Suprapubic skin (tissue), 4 donors: ENCODE data around the gene NFYC. TPM values are rescaled to one million over a fixed set of nuclear protein-coding genes. Genes with fewer than 3 reads are reported as not detected.

Source experiments
- DNase-seq, 2 donors: peaks; one replicate each; pipeline ENCODE4 v3.0.0-alpha.2; 2019; ENCODE audit warnings: low spot score in 2 of 2
- H3K27ac ChIP-seq: fragments of 200-600 bp; sonication (generic); one replicate; pipeline ENCODE4 v1.5.1; 2019
- H3K27me3 ChIP-seq: fragments of 200-600 bp; sonication (generic); one replicate; pipeline ENCODE4 v1.5.1; 2019
- H3K36me3 ChIP-seq: fragments of 200-600 bp; sonication (generic); one replicate; pipeline ENCODE4 v1.5.1; 2019
- H3K4me1 ChIP-seq: fragments of 200-600 bp; sonication (generic); one replicate; pipeline ENCODE4 v1.5.1; 2019
- H3K4me3 ChIP-seq: fragments of 200-600 bp; sonication (generic); one replicate; pipeline ENCODE4 v1.5.1; 2019; ENCODE audit warnings: mild to moderate bottlenecking
- H3K9me3 ChIP-seq: fragments of 200-600 bp; sonication (generic); one replicate; pipeline ENCODE4 v1.5.1; 2019
- CTCF ChIP-seq, 2 donors: fragments of 200-600 bp in 1 of 2; fragments of 450-650 bp in 1 of 2; sonication (generic) in 1 of 2; IDR thresholded peaks; one replicate each; pipeline ENCODE4 v1.5.1; 2016 to 2019; ENCODE audit warnings: antibody characterized with exemption in 2 of 2, mild to moderate bottlenecking in 1 of 2, moderate library complexity in 1 of 2
- EP300 ChIP-seq: sonication (generic); formaldehyde crosslinking; IDR thresholded peaks from one replicate; pipeline ENCODE4 v1.6.1; 2017; ENCODE audit warnings: antibody characterized with exemption
- POLR2A ChIP-seq, 2 donors: fragments of 450-650 bp; IDR thresholded peaks; one replicate each; pipeline ENCODE4 v1.6.1; 2017; ENCODE audit warnings: antibody characterized with exemption in 2 of 2, mild to moderate bottlenecking in 2 of 2, moderate library complexity in 2 of 2
- POLR2AphosphoS5 ChIP-seq, 3 donors: sonication (generic); formaldehyde crosslinking; IDR thresholded peaks; one replicate each; pipeline ENCODE4 v1.6.1; 2017; ENCODE audit warnings: antibody characterized with exemption in 3 of 3
- WGBS: methylation state at CpG from one replicate; pipeline ENCODE4 v1.1.5; 2018; 5-methylcytosine and 5-hydroxymethylcytosine counted together
- total RNA-seq, 4 donors: library from RNA; depleted of rRNA; stranded (reverse); fragments of >200 nt; gene quantifications; one replicate each; pipeline ENCODE4 v1.1.0, GENCODE V29; 2016

The NFYC gene
- total RNA-seq, 4 donors from 2014 or later: 62.9 to 111 (median 83.5) TPM

DNA sequence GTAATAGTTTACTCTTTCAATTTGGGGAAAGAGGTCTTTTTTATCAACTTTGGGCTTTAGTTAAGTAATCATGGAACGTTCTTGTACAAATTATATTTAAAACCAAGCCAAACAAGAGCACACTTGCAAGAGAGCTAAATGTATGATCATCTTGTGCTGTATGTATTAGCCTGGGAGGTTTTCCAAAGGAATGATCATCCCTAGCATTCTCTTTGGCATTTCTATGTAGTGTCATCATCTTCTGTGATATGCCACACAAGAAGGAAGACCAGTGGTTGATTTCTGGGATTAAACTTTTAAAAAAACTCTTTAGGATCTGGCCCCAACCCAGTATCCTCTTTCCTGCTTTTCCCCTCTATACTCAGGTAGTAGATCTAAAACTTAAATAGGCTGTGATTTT is 53.7 kb downstream of the NFYC start:
- peaks cover 5% of the 10 kb centered on the region for H3K4me1 ChIP-seq
- no peak overlapping the region for H3K4me3 ChIP-seq
- 39% methylated on average over 1 of the region's 1 CpG for WGBS
- no peaks in the 10 kb centered on the region for H3K27me3 ChIP-seq
- peaks cover 40% of the 10 kb centered on the region for H3K36me3 ChIP-seq
- H3K9me3 ChIP-seq: no peaks in the 10 kb centered on the region
- no peak overlapping the region for H3K27ac ChIP-seq
- DNase-seq: no peak
- TF ChIP-seq POLR2AphosphoS5 (IDR thresholded peaks at IDR 0.05) (no peak), CTCF (IDR thresholded peaks at IDR 0.05) (no peak)

DNA sequence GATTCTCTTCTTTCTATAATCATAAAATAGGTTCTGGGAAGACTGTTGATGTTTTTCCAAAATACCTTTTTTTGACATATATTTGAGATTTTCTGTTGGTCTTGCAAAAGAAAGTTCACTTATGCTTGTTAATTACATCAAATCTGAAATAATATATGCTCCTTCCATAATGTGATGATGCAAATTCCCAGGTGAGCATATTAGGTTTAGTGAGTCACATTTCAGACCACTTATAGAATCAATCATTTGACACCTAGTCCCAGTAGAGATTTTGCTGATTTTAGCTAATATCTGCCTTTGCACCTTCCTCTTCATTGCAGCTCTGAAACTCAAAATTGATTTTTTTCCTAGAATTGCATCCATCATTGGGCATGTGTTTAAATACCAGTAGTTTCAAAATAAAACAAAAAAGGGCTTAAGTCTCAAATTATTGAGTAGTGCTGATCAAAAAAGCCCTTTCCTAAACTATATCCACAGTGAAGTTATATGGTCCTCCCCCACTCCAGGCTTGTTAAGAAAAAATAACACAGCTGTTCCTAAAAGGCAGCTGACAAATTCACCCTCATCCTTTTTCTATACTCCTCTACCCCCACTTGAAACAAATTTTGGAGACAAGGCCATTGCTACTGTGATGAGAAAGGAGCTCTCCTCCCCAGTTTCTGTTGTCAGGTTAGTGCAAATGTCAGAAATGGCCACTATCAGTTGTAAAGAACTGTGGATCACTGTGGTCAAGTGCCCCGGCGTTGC is 55.0 kb downstream of the NFYC start:
- H3K27ac ChIP-seq: no peak overlapping the region
- H3K4me3 ChIP-seq: no peak overlapping the region
- no peaks in the 10 kb centered on the region for H3K9me3 ChIP-seq
- peaks cover 42% of the 10 kb centered on the region for H3K36me3 ChIP-seq
- DNase-seq: no peak
- TF ChIP-seq CTCF (IDR thresholded peaks at IDR 0.05): no peak
- no peak for TF ChIP-seq POLR2AphosphoS5 (IDR thresholded peaks at IDR 0.05)
- TF ChIP-seq POLR2A (IDR thresholded peaks at IDR 0.05): no peak
- no peak for TF ChIP-seq EP300
- 95% methylated on average over 2 of the region's 2 CpGs for WGBS
- H3K4me1 ChIP-seq: no peaks in the 10 kb centered on the region
- H3K27me3 ChIP-seq: no peaks in the 10 kb centered on the region

GRCh38 chr1:40748841-40749718 is 57.6 kb downstream of the NFYC start:
- no peak overlapping the region for H3K27ac ChIP-seq
- no peak for TF ChIP-seq CTCF (IDR thresholded peaks at IDR 0.05)
- TF ChIP-seq EP300: no peak
- TF ChIP-seq POLR2A (IDR thresholded peaks at IDR 0.05): no peak
- no peak for TF ChIP-seq POLR2AphosphoS5 (IDR thresholded peaks at IDR 0.05)
- H3K4me3 ChIP-seq: no peak overlapping the region
- no peaks in the 10 kb centered on the region for H3K9me3 ChIP-seq
- WGBS: 86% methylated on average over 5 of the region's 5 CpGs
- H3K36me3 ChIP-seq: peaks cover 49% of the 10 kb centered on the region
- no peaks in the 10 kb centered on the region for H3K27me3 ChIP-seq
- no peak for DNase-seq
- H3K4me1 ChIP-seq: no peaks in the 10 kb centered on the region

DNA sequence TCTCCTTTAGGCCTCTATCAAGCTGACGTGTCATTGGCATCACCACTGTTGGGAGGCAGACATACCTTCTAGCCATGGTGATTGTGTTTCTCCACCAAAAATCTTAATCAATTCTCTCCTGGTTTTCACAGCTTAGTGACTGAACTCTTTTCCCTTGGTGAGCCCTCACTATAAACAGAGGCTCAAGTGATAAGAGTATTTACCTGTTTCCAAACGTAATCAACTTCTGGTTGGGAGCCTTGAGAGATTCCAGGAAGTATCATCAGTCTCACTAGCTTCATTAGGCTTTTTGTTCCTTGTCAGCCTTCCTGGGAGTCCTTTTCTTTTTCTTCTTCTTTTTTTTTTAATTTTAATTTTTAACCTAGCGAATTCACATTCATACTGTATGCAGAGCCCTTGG is 58.3 kb downstream of the NFYC start:
- DNase-seq: no peak
- Histone ChIP-seq H3K27me3 (no peaks in the 10 kb centered on the region), H3K4me3 (no peak overlapping the region), H3K27ac (no peak overlapping the region), H3K4me1 (peaks cover 5% of the 10 kb centered on the region), H3K9me3 (no peaks in the 10 kb centered on the region), H3K36me3 (peaks cover 54% of the 10 kb centered on the region)
- TF ChIP-seq EP300 (no peak), CTCF (IDR thresholded peaks at IDR 0.05) (no peak), POLR2A (IDR thresholded peaks at IDR 0.05) (no peak), POLR2AphosphoS5 (IDR thresholded peaks at IDR 0.05) (no peak)
- 81% methylated on average over 3 of the region's 3 CpGs for WGBS

DNA sequence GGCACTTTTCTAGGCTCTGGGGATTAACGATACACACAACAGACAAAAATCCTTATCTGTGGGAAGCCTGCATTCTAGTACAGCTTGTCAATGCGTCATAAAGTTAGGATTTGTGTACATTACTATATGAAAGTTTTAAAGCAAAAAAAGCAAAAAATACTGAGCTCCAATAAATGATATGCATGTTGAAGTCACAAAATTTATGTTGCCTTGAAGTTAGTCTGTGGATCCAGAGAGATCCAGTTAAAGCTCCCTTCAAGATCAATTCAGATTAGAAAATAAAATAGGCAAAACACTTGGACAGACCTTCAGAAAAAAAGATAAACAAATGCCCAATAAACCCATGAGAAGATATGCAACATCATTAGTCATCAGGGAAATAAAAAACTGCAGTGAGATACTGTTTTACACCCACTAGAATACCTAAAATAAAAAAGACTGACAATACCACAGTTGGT is 59.0 kb downstream of the NFYC start:
- TF ChIP-seq POLR2A (IDR thresholded peaks at IDR 0.05) (no peak), CTCF (IDR thresholded peaks at IDR 0.05) (no peak), EP300 (no peak), POLR2AphosphoS5 (IDR thresholded peaks at IDR 0.05) (no peak)
- Histone ChIP-seq H3K4me3 (no peak overlapping the region), H3K27me3 (no peaks in the 10 kb centered on the region), H3K27ac (no peak overlapping the region), H3K36me3 (peaks cover 60% of the 10 kb centered on the region), H3K4me1 (peaks cover 8% of the 10 kb centered on the region), H3K9me3 (no peaks in the 10 kb centered on the region)
- 95% methylated on average over 2 of the region's 2 CpGs for WGBS
- DNase-seq: no peak
